Activated CD8-positive, alpha-beta T cell treated with anti-CD3 and anti-CD28 coated beads, Interleukin-2, amount 10 ng/mL, durations not matched to agents 7 days and 5 days (primary cell): ENCODE measurements around the gene ALKBH8. TPM values are rescaled to one million over a fixed set of nuclear protein-coding genes. Genes with fewer than 3 reads are reported as not detected.
"Not testable (repeated sequence)": the region's sequence is repeated elsewhere in the genome, so short reads cannot be mapped to it uniquely, and the experiment has no call there.

ENCODE experiments used
- ATAC-seq: fragments of 150-1000 bp; cut with Tn5 transposase; one replicate; pipeline ENCODE4 v1.10.0; 2021; ENCODE audit warnings: moderate library complexity
- CTCF ChIA-PET: fragments of 350-600 bp; sonication (Branson Sonifier 250); formaldehyde crosslinking; loops from one replicate; lab custom pipeline; 2021; ENCODE audit warnings: antibody characterized with exemption; lab: Charles Lee
- POLR2A ChIA-PET: fragments of 350-600 bp; sonication (Branson Sonifier 250); formaldehyde crosslinking; loops from one replicate; lab custom pipeline; 2021; ENCODE audit warnings: antibody characterized with exemption; lab: Charles Lee
- DNase-seq: peaks from one replicate; pipeline ENCODE4 v3.0.0-alpha.2; 2020
- H3K27ac Mint-ChIP-seq: one replicate; pipeline ENCODE4 v1.8.0; 2021; ENCODE audit warnings: mild to moderate bottlenecking, mixed read lengths
- H3K27me3 Mint-ChIP-seq: one replicate; pipeline ENCODE4 v1.8.0; 2021; ENCODE audit warnings: low read depth, mixed read lengths
- H3K36me3 Mint-ChIP-seq: one replicate; pipeline ENCODE4 v1.8.0; 2021; ENCODE audit warnings: low read depth, mixed read lengths
- H3K4me1 Mint-ChIP-seq: one replicate; pipeline ENCODE4 v1.8.0; 2021; ENCODE audit warnings: low read depth, mixed read lengths
- H3K4me3 Mint-ChIP-seq: one replicate; pipeline ENCODE4 v1.8.0; 2021; ENCODE audit warnings: mild to moderate bottlenecking, mixed read lengths
- H3K9me3 Mint-ChIP-seq: one replicate; pipeline ENCODE4 v1.8.0; 2022; ENCODE audit warnings: mixed read lengths; ENCODE audit not compliant: insufficient read depth
- total RNA-seq, 2 experiments: library from RNA; stranded (reverse); gene quantifications; one replicate each; pipeline ENCODE4 v1.2.3, GENCODE V29; 2021

Gene ALKBH8
- total RNA-seq, 2 experiments from 2014 or later, result 11.1 to 11.3 TPM

- no peak for ATAC-seq
- POLR2A ChIA-PET, result no interaction called here
These were observed 17.6 kb downstream of the ALKBH8 start for GRCh38 chr11:107547961-107548360.

GRCh38 chr11:107545101-107545514 lies 20.4 kb downstream of the ALKBH8 start:
- Mint-ChIP-seq H3K27me3 (no peaks in the 10 kb centered on the region), H3K36me3 (peaks cover 2% of the 10 kb centered on the region), H3K4me1 (no peaks in the 10 kb centered on the region), H3K9me3 (no peaks in the 10 kb centered on the region), H3K27ac (no peak overlapping the region), H3K4me3 (no peak overlapping the region)
- no peak for ATAC-seq
- no peak for DNase-seq
- ChIA-PET CTCF (interaction anchor here (1.3 to 9.7 kb wide), 3 partner anchors 20 to 145 kb away, joined by 3 to 95 read pairs (median 7); partner anchors contain the start of gene ALKBH8), POLR2A (no interaction called here)

More at GRCh38 chr11:107547961-107548360, 17.6 kb downstream of the ALKBH8 start:
- H3K36me3 Mint-ChIP-seq, result peaks cover 11% of the 10 kb centered on the region
- H3K4me3 Mint-ChIP-seq, result no peak overlapping the region
- no peak for DNase-seq
- H3K4me1 Mint-ChIP-seq, result no peaks in the 10 kb centered on the region
- no peaks in the 10 kb centered on the region for H3K27me3 Mint-ChIP-seq
- no peak overlapping the region for H3K27ac Mint-ChIP-seq
- no peaks in the 10 kb centered on the region for H3K9me3 Mint-ChIP-seq
- CTCF ChIA-PET, result interaction anchor here (0.6 to 9.7 kb wide), 6 partner anchors 9 to 421 kb away, joined by 3 to 95 read pairs (median 6); partner anchors contain the start of gene ALKBH8

GRCh38 chr11:107538821-107539220 lies 26.7 kb downstream of the ALKBH8 start:
- Mint-ChIP-seq H3K4me3 (no peak overlapping the region), H3K27me3 (no peaks in the 10 kb centered on the region), H3K36me3 (peaks cover 21% of the 10 kb centered on the region), H3K4me1 (no peaks in the 10 kb centered on the region), H3K9me3 (peaks cover 3% of the 10 kb centered on the region), H3K27ac (no peak overlapping the region)
- POLR2A ChIA-PET, result no interaction called here
- DNase-seq (no peak), ATAC-seq (no peak)
- CTCF ChIA-PET, result interaction anchor here (1.3 to 1.9 kb wide), 3 partner anchors 9 to 24 kb away, joined by 3 to 6 read pairs (median 3); no protein-coding TSS in a partner anchor

GRCh38 chr11:107538239-107538638 lies 27.3 kb downstream of the ALKBH8 start:
- ATAC-seq, result no peak
- Mint-ChIP-seq H3K4me1 (no peaks in the 10 kb centered on the region), H3K27ac (no peak overlapping the region), H3K9me3 (peaks cover 3% of the 10 kb centered on the region), H3K4me3 (no peak overlapping the region), H3K27me3 (no peaks in the 10 kb centered on the region), H3K36me3 (peaks cover 20% of the 10 kb centered on the region)
- POLR2A ChIA-PET, result no interaction called here
- CTCF ChIA-PET, result interaction anchor here (1.9 kb wide), 1 partner anchor 11 kb away, joined by 6 read pairs; no protein-coding TSS in a partner anchor
- DNase-seq, result no peak

GRCh38 chr11:107537155-107537554 lies 28.4 kb downstream of the ALKBH8 start:
- POLR2A ChIA-PET, result interaction anchor here (0.7 kb wide), 1 partner anchor 23 kb away, joined by 3 read pairs; no protein-coding TSS in a partner anchor
- H3K36me3 Mint-ChIP-seq, result peaks cover 20% of the 10 kb centered on the region
- DNase-seq, H3K9me3 Mint-ChIP-seq, H3K4me3 Mint-ChIP-seq, H3K27ac Mint-ChIP-seq, H3K27me3 Mint-ChIP-seq, ATAC-seq, H3K4me1 Mint-ChIP-seq: not testable (repeated sequence)
- CTCF ChIA-PET, result interaction anchor here (1.9 kb wide), 1 partner anchor 12 kb away, joined by 6 read pairs; no protein-coding TSS in a partner anchor

GRCh38 chr11:107526197-107526596 lies 39.3 kb downstream of the ALKBH8 start:
- peaks cover 14% of the 10 kb centered on the region for H3K36me3 Mint-ChIP-seq
- ChIA-PET CTCF (no interaction called here), POLR2A (no interaction called here)
- no peak overlapping the region for H3K4me3 Mint-ChIP-seq
- ATAC-seq (no peak), DNase-seq (no peak)
- no peaks in the 10 kb centered on the region for H3K9me3 Mint-ChIP-seq
- no peak overlapping the region for H3K27ac Mint-ChIP-seq
- H3K4me1 Mint-ChIP-seq, result no peaks in the 10 kb centered on the region
- no peaks in the 10 kb centered on the region for H3K27me3 Mint-ChIP-seq

- ChIA-PET POLR2A (no interaction called here), CTCF (no interaction called here)
- DNase-seq (no peak), ATAC-seq (no peak)
- Mint-ChIP-seq H3K27me3 (no peaks in the 10 kb centered on the region), H3K36me3 (peaks cover 15% of the 10 kb centered on the region), H3K9me3 (no peaks in the 10 kb centered on the region), H3K4me1 (no peaks in the 10 kb centered on the region), H3K4me3 (no peak overlapping the region), H3K27ac (no peak overlapping the region)
These were observed 56.7 kb downstream of the ALKBH8 start for GRCh38 chr11:107508858-107509244.

- POLR2A ChIA-PET, result no interaction called here
- Mint-ChIP-seq H3K36me3 (peaks cover 21% of the 10 kb centered on the region), H3K27me3 (no peaks in the 10 kb centered on the region), H3K4me1 (no peaks in the 10 kb centered on the region), H3K4me3 (no peak overlapping the region), H3K27ac (no peak overlapping the region), H3K9me3 (no peaks in the 10 kb centered on the region)
- ATAC-seq (no peak), DNase-seq (no peak)
- CTCF ChIA-PET, result no interaction called here
These were observed 57.2 kb downstream of the ALKBH8 start for GRCh38 chr11:107508201-107508857.

GRCh38 chr11:107505647-107506225 lies 59.8 kb downstream of the ALKBH8 start:
- ChIA-PET POLR2A (interaction anchor here (0.7 kb wide), 1 partner anchor 579 kb away, joined by 3 read pairs; no protein-coding TSS in a partner anchor), CTCF (no interaction called here)
- Mint-ChIP-seq H3K4me3 (no peak overlapping the region), H3K36me3 (peaks cover 37% of the 10 kb centered on the region), H3K4me1 (no peaks in the 10 kb centered on the region), H3K9me3 (peaks cover 4% of the 10 kb centered on the region), H3K27me3 (no peaks in the 10 kb centered on the region), H3K27ac (no peak overlapping the region)
- DNase-seq (no peak), ATAC-seq (no peak)

- no peaks in the 10 kb centered on the region for H3K4me1 Mint-ChIP-seq
- POLR2A ChIA-PET, result interaction anchor here (0.7 kb wide), 1 partner anchor 580 kb away, joined by 3 read pairs; no protein-coding TSS in a partner anchor
- H3K27ac Mint-ChIP-seq, result no peak overlapping the region
- no peak overlapping the region for H3K4me3 Mint-ChIP-seq
- H3K36me3 Mint-ChIP-seq, result peaks cover 37% of the 10 kb centered on the region
- no peak for DNase-seq
- no peaks in the 10 kb centered on the region for H3K27me3 Mint-ChIP-seq
- peaks cover 4% of the 10 kb centered on the region for H3K9me3 Mint-ChIP-seq
- no peak for ATAC-seq
- CTCF ChIA-PET, result interaction anchor here (0.8 kb wide), 1 partner anchor 29 kb away, joined by 3 read pairs; no protein-coding TSS in a partner anchor
These were observed 60.6 kb downstream of the ALKBH8 start for GRCh38 chr11:107504981-107505380.

GRCh38 chr11:107501713-107502112 lies 63.8 kb downstream of the ALKBH8 start:
- ChIA-PET POLR2A (no interaction called here), CTCF (no interaction called here)
- Mint-ChIP-seq H3K4me3 (no peak overlapping the region), H3K36me3 (peaks cover 37% of the 10 kb centered on the region), H3K27ac (no peak overlapping the region), H3K9me3 (peaks cover 8% of the 10 kb centered on the region), H3K4me1 (no peaks in the 10 kb centered on the region), H3K27me3 (no peaks in the 10 kb centered on the region)
- DNase-seq (no peak), ATAC-seq (no peak)

GRCh38 chr11:107497371-107497770 lies 68.2 kb downstream of the ALKBH8 start:
- DNase-seq, H3K9me3 Mint-ChIP-seq, CTCF ChIA-PET, H3K27ac Mint-ChIP-seq, H3K4me3 Mint-ChIP-seq, ATAC-seq, H3K4me1 Mint-ChIP-seq, POLR2A ChIA-PET, H3K27me3 Mint-ChIP-seq: not testable (repeated sequence)
- H3K36me3 Mint-ChIP-seq, result peaks cover 11% of the 10 kb centered on the region
